GM10266 (cell line): Measurements from ENCODE around the gene TRIO.

Source experiments
- DNase-seq: peaks from one replicate; pipeline ENCODE4 v3.0.0; 2012; ENCODE audit errors: extremely low spot score
- CTCF ChIP-seq: IDR thresholded peaks from 2 replicates; pipeline ENCODE4 v1.5.1; 2012; ENCODE audit warnings: mild to moderate bottlenecking, low read depth; ENCODE audit not compliant: control insufficient read depth, insufficient read depth; ENCODE audit errors: missing control alignments

The TRIO gene

GRCh38 chr5:14471507-14471906 lies 328.4 kb downstream of the TRIO start:
- no peak for TF ChIP-seq CTCF
- DNase-seq, result no peak

GRCh38 chr5:14472986-14473567 lies 329.9 kb downstream of the TRIO start:
- DNase-seq, result no peak
- TF ChIP-seq CTCF, result no peak

DNA sequence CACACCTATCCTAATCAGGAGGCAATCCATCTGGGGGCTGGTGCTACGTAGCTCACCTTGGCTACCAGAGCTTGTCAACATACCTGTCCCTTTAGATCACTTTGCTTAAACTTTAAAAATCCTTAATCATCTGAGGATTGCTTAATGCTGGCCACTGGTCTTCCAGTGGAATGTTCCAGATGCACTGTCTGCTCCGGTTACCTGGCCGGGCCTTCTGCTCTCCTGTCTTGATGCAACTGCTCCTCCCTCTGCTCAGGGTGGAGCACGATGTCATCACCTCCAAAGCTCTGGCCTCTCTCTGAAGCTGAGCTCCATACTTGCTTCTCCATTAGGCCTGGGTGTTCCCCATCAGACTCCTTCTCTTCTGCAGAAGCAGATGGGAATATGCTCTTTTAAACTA lies 331.9 kb downstream of the TRIO start:
- DNase-seq, result no peak
- TF ChIP-seq CTCF, result no peak

DNA sequence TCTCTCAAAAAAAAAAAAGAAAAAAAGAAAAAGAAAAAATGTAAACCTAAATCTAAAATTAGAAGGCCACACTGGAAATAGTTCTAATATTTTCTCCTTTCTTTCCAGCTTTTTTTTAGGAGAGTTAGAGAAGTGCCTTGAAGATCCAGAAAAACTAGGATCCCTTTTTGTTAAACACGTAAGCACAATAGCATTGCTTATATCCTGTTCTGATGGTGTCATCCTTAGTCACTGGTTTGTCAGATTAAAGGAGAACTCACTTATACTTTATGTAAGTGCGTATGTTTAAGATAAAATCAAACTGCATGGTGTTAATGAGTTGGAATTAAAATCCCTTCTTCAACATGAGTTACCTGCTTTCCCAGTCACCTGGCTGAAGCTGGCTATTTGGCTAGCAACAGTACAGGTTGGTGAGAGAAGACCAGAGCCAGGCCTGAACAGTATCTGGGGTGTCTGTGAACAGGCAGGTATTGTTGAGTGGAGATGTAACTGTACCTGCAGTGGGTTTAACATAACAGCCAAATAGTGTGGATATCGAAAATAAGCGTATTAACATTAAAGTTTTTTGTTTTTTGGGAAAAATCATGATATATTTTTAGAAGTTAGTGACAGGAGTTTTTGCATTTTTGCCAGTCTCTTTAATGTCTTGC lies 333.8 kb downstream of the TRIO start:
- TF ChIP-seq CTCF, result no peak

GRCh38 chr5:14479143-14479696 lies 336.1 kb downstream of the TRIO start:
- TF ChIP-seq CTCF, result no peak
- no peak for DNase-seq

More for the DNA sequence above, 333.8 kb downstream of the TRIO start:
- no peak for DNase-seq

DNA sequence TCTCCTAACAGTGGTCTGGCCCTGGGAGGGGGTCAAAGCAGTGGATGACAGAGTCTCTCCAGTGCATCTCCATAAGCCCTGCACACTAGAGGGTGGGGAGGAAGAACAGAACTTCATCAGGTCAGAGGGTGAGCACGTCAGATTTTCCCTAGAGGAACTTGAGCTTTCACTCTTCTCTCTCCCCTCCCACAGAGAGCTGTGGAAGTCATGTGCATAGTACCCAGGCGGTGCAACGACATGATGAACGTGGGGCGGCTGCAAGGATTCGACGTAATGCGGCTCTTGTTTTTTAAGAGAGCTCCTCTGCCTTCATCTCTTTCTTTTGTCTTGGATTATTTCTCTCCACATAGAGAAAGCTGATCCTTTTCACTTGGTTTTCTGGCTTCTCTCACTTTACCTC lies 338.2 kb downstream of the TRIO start:
- no peak for DNase-seq
- TF ChIP-seq CTCF, result no peak

DNA sequence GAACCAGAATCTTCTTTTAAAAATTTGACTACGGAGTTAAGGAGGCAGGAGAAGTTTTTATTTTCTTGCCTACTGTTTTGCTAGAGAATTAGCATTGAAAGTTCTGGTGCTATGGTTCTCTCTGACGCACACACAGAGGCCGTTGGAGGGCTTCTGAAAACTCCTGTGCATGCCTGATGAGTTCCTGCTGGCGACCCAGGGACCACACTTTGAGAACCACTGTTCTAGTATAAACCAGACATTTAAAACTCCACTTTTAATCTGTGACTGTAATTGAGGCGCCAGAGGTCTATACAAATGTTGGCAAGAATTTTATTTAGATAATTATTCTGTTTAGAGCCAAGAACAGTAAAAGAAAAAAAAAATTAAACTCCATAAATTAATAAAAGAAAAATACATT lies 338.9 kb downstream of the TRIO start:
- no peak for TF ChIP-seq CTCF
- DNase-seq, result no peak
